Measurements from ENCODE around the gene SLCO3A1.

SLCO3A1 gene

GRCh38 chr15:92100751-92101150 lies 247.2 kb downstream of the SLCO3A1 start:
- H3K9ac ChIP-seq (ENCODE audit: low read length in 5 of 5): no peak overlapping the region
- H3K36me3 ChIP-seq (ENCODE audit: control insufficient read depth in 5 of 5, insufficient read depth in 5 of 5, low read length in 5 of 5): peaks cover 0 to 14% (median 7%) of the 10 kb centered on the region in 5 donors
- H3K27me3 ChIP-seq (ENCODE audit: control insufficient read depth in 5 of 5, insufficient read depth in 4 of 5, low read length in 5 of 5): peaks cover 0 to 3% (median 0%) of the 10 kb centered on the region in 5 donors
- H3K4me1 ChIP-seq (ENCODE audit: control insufficient read depth in 5 of 5, insufficient read depth in 5 of 5, low read length in 5 of 5): peaks cover 0 to 4% (median 3%) of the 10 kb centered on the region in 5 donors
- H3K4me3 ChIP-seq (ENCODE audit: low read depth in 1 of 5, low read length in 5 of 5): no peak overlapping the region
- no peaks in the 10 kb centered on the region for H3K9me3 ChIP-seq (ENCODE audit: control insufficient read depth in 5 of 5, low read length in 5 of 5)
- H3K27ac ChIP-seq (ENCODE audit: low read depth, low read length): no peak overlapping the region

GRCh38 chr15:92101708-92102394 lies 248.3 kb downstream of the SLCO3A1 start:
- H3K4me1 ChIP-seq (ENCODE audit: control insufficient read depth in 5 of 5, insufficient read depth in 5 of 5, low read length in 5 of 5): peaks cover 0 to 4% (median 3%) of the 10 kb centered on the region in 5 donors
- H3K4me3 ChIP-seq (ENCODE audit: low read depth in 1 of 5, low read length in 5 of 5): no peak overlapping the region
- H3K27ac ChIP-seq (ENCODE audit: low read depth, low read length): no peak overlapping the region
- H3K9ac ChIP-seq (ENCODE audit: low read length in 5 of 5): no peak overlapping the region
- H3K27me3 ChIP-seq (ENCODE audit: control insufficient read depth in 5 of 5, insufficient read depth in 4 of 5, low read length in 5 of 5): peaks cover 0 to 3% (median 0%) of the 10 kb centered on the region in 5 donors
- H3K36me3 ChIP-seq (ENCODE audit: control insufficient read depth in 5 of 5, insufficient read depth in 5 of 5, low read length in 5 of 5): peaks cover 0 to 11% (median 4%) of the 10 kb centered on the region in 5 donors
- no peaks in the 10 kb centered on the region for H3K9me3 ChIP-seq (ENCODE audit: control insufficient read depth in 5 of 5, low read length in 5 of 5)

- H3K27ac ChIP-seq (ENCODE audit: low read depth, low read length): no peak overlapping the region
- H3K4me1 ChIP-seq (ENCODE audit: control insufficient read depth in 5 of 5, insufficient read depth in 5 of 5, low read length in 5 of 5): peaks cover 0 to 2% (median 1%) of the 10 kb centered on the region in 5 donors
- no peak overlapping the region for H3K9ac ChIP-seq (ENCODE audit: low read length in 5 of 5)
- no peaks in the 10 kb centered on the region for H3K9me3 ChIP-seq (ENCODE audit: control insufficient read depth in 5 of 5, low read length in 5 of 5)
- peaks cover 0 to under 1% (median 0%) of the 10 kb centered on the region in 5 donors for H3K27me3 ChIP-seq (ENCODE audit: control insufficient read depth in 5 of 5, insufficient read depth in 4 of 5, low read length in 5 of 5)
- H3K4me3 ChIP-seq (ENCODE audit: low read depth in 1 of 5, low read length in 5 of 5): no peak overlapping the region
- H3K36me3 ChIP-seq (ENCODE audit: control insufficient read depth in 5 of 5, insufficient read depth in 5 of 5, low read length in 5 of 5): peaks cover 0 to 14% (median 4%) of the 10 kb centered on the region in 5 donors
Observed at GRCh38 chr15:92102395-92102755, 248.9 kb downstream of the SLCO3A1 start.

- Histone ChIP-seq H3K4me1 (ENCODE audit: control insufficient read depth in 5 of 5, insufficient read depth in 5 of 5, low read length in 5 of 5) (no peaks in the 10 kb centered on the region), H3K4me3 (ENCODE audit: low read depth in 1 of 5, low read length in 5 of 5) (no peak overlapping the region), H3K9me3 (ENCODE audit: control insufficient read depth in 5 of 5, low read length in 5 of 5) (no peaks in the 10 kb centered on the region), H3K27me3 (ENCODE audit: control insufficient read depth in 5 of 5, insufficient read depth in 4 of 5, low read length in 5 of 5) (no peaks in the 10 kb centered on the region), H3K9ac (ENCODE audit: low read length in 5 of 5) (no peak overlapping the region), H3K27ac (ENCODE audit: low read depth, low read length) (no peak overlapping the region), H3K36me3 (ENCODE audit: control insufficient read depth in 5 of 5, insufficient read depth in 5 of 5, low read length in 5 of 5) (peaks cover 0 to 14% (median 6%) of the 10 kb centered on the region in 5 donors)
Observed at GRCh38 chr15:92104072-92104471, 250.6 kb downstream of the SLCO3A1 start.

- Histone ChIP-seq H3K36me3 (ENCODE audit: control insufficient read depth in 5 of 5, insufficient read depth in 5 of 5, low read length in 5 of 5) (peaks cover 0 to 17% (median 6%) of the 10 kb centered on the region in 5 donors), H3K9ac (ENCODE audit: low read length in 5 of 5) (no peak overlapping the region), H3K27me3 (ENCODE audit: control insufficient read depth in 5 of 5, insufficient read depth in 4 of 5, low read length in 5 of 5) (peaks cover 0 to 3% (median 0%) of the 10 kb centered on the region in 5 donors), H3K4me3 (ENCODE audit: low read depth in 1 of 5, low read length in 5 of 5) (no peak overlapping the region), H3K4me1 (ENCODE audit: control insufficient read depth in 5 of 5, insufficient read depth in 5 of 5, low read length in 5 of 5) (peaks cover 0 to under 1% (median 0%) of the 10 kb centered on the region in 5 donors), H3K27ac (ENCODE audit: low read depth, low read length) (no peak overlapping the region), H3K9me3 (ENCODE audit: control insufficient read depth in 5 of 5, low read length in 5 of 5) (no peaks in the 10 kb centered on the region)
Observed at GRCh38 chr15:92105611-92106010, 252.1 kb downstream of the SLCO3A1 start.

GRCh38 chr15:92107510-92107909 lies 254.0 kb downstream of the SLCO3A1 start:
- Histone ChIP-seq H3K4me1 (ENCODE audit: control insufficient read depth in 5 of 5, insufficient read depth in 5 of 5, low read length in 5 of 5) (peaks cover 0 to 9% (median 0%) of the 10 kb centered on the region in 5 donors), H3K4me3 (ENCODE audit: low read depth in 1 of 5, low read length in 5 of 5) (no peak overlapping the region), H3K36me3 (ENCODE audit: control insufficient read depth in 5 of 5, insufficient read depth in 5 of 5, low read length in 5 of 5) (peaks cover 0 to 17% (median 6%) of the 10 kb centered on the region in 5 donors), H3K9ac (ENCODE audit: low read length in 5 of 5) (no peak overlapping the region), H3K27ac (ENCODE audit: low read depth, low read length) (no peak overlapping the region), H3K27me3 (ENCODE audit: control insufficient read depth in 5 of 5, insufficient read depth in 4 of 5, low read length in 5 of 5) (peaks cover 0 to 3% (median 0%) of the 10 kb centered on the region in 5 donors), H3K9me3 (ENCODE audit: control insufficient read depth in 5 of 5, low read length in 5 of 5) (no peaks in the 10 kb centered on the region)

GRCh38 chr15:92109191-92109873 lies 255.8 kb downstream of the SLCO3A1 start:
- Histone ChIP-seq H3K27ac (ENCODE audit: low read depth, low read length) (no peak overlapping the region), H3K36me3 (ENCODE audit: control insufficient read depth in 5 of 5, insufficient read depth in 5 of 5, low read length in 5 of 5) (peaks cover 0 to 22% (median 6%) of the 10 kb centered on the region in 5 donors), H3K4me1 (ENCODE audit: control insufficient read depth in 5 of 5, insufficient read depth in 5 of 5, low read length in 5 of 5) (peaks cover 0 to 9% (median 0%) of the 10 kb centered on the region in 5 donors), H3K4me3 (ENCODE audit: low read depth in 1 of 5, low read length in 5 of 5) (no peak overlapping the region), H3K9me3 (ENCODE audit: control insufficient read depth in 5 of 5, low read length in 5 of 5) (no peaks in the 10 kb centered on the region), H3K27me3 (ENCODE audit: control insufficient read depth in 5 of 5, insufficient read depth in 4 of 5, low read length in 5 of 5) (peaks cover 0 to 3% (median 0%) of the 10 kb centered on the region in 5 donors), H3K9ac (ENCODE audit: low read length in 5 of 5) (no peak overlapping the region)

GRCh38 chr15:92111291-92111690 lies 257.8 kb downstream of the SLCO3A1 start:
- Histone ChIP-seq H3K36me3 (ENCODE audit: control insufficient read depth in 5 of 5, insufficient read depth in 5 of 5, low read length in 5 of 5) (peaks cover 0 to 19% (median 0%) of the 10 kb centered on the region in 5 donors), H3K27me3 (ENCODE audit: control insufficient read depth in 5 of 5, insufficient read depth in 4 of 5, low read length in 5 of 5) (peaks cover 0 to 7% (median 0%) of the 10 kb centered on the region in 5 donors), H3K9ac (ENCODE audit: low read length in 5 of 5) (no peak overlapping the region), H3K27ac (ENCODE audit: low read depth, low read length) (no peak overlapping the region), H3K4me3 (ENCODE audit: low read depth in 1 of 5, low read length in 5 of 5) (no peak overlapping the region), H3K9me3 (ENCODE audit: control insufficient read depth in 5 of 5, low read length in 5 of 5) (no peaks in the 10 kb centered on the region), H3K4me1 (ENCODE audit: control insufficient read depth in 5 of 5, insufficient read depth in 5 of 5, low read length in 5 of 5) (peaks cover 0 to 9% (median 0%) of the 10 kb centered on the region in 5 donors)

- H3K36me3 ChIP-seq (ENCODE audit: control insufficient read depth in 5 of 5, insufficient read depth in 5 of 5, low read length in 5 of 5): peaks cover 0 to 15% (median 0%) of the 10 kb centered on the region in 5 donors
- no peak overlapping the region for H3K27ac ChIP-seq (ENCODE audit: low read depth, low read length)
- no peak overlapping the region for H3K4me3 ChIP-seq (ENCODE audit: low read depth in 1 of 5, low read length in 5 of 5)
- H3K9ac ChIP-seq (ENCODE audit: low read length in 5 of 5): no peak overlapping the region
- H3K4me1 ChIP-seq (ENCODE audit: control insufficient read depth in 5 of 5, insufficient read depth in 5 of 5, low read length in 5 of 5): peaks cover 0 to 9% (median 1%) of the 10 kb centered on the region in 5 donors
- H3K27me3 ChIP-seq (ENCODE audit: control insufficient read depth in 5 of 5, insufficient read depth in 4 of 5, low read length in 5 of 5): peaks cover 0 to 7% (median 0%) of the 10 kb centered on the region in 5 donors
- no peaks in the 10 kb centered on the region for H3K9me3 ChIP-seq (ENCODE audit: control insufficient read depth in 5 of 5, low read length in 5 of 5)
Observed at GRCh38 chr15:92111751-92112150, 258.2 kb downstream of the SLCO3A1 start.

- H3K36me3 ChIP-seq (ENCODE audit: control insufficient read depth in 5 of 5, insufficient read depth in 5 of 5, low read length in 5 of 5): peaks cover 0 to 12% (median 0%) of the 10 kb centered on the region in 5 donors
- H3K27ac ChIP-seq (ENCODE audit: low read depth, low read length): no peak overlapping the region
- peaks cover 0 to 12% (median 6%) of the 10 kb centered on the region in 5 donors for H3K4me1 ChIP-seq (ENCODE audit: control insufficient read depth in 5 of 5, insufficient read depth in 5 of 5, low read length in 5 of 5)
- no peak overlapping the region for H3K4me3 ChIP-seq (ENCODE audit: low read depth in 1 of 5, low read length in 5 of 5)
- no peak overlapping the region for H3K9ac ChIP-seq (ENCODE audit: low read length in 5 of 5)
- no peaks in the 10 kb centered on the region for H3K9me3 ChIP-seq (ENCODE audit: control insufficient read depth in 5 of 5, low read length in 5 of 5)
- H3K27me3 ChIP-seq (ENCODE audit: control insufficient read depth in 5 of 5, insufficient read depth in 4 of 5, low read length in 5 of 5): peaks cover 0 to 7% (median 0%) of the 10 kb centered on the region in 5 donors
Observed at GRCh38 chr15:92112180-92112579, 258.7 kb downstream of the SLCO3A1 start.
